Smooth muscle cell (in vitro differentiated cells): ENCODE results near the gene NAA16. TPM values are rescaled to one million over a fixed set of nuclear protein-coding genes. Genes with fewer than 3 reads are reported as not detected.

ENCODE experiments used
- DNase-seq: peaks from one replicate; lab custom pipeline; 2025; ENCODE audit not compliant: unreplicated experiment; lab: John Stamatoyannopoulos, UW
- H2AFZ ChIP-seq: fragments of 200-600 bp; sonication (generic); 2 replicates; pipeline ENCODE4 v1.6.0; 2016; ENCODE audit warnings: antibody characterized with exemption, low read depth, mild to moderate bottlenecking
- H3F3A ChIP-seq: fragments of 200-600 bp; sonication (generic); 2 replicates; pipeline ENCODE4 v1.6.0; 2017; ENCODE audit warnings: antibody characterized with exemption, low read depth
- H3K27ac ChIP-seq: fragments of 200-600 bp; sonication (generic); 2 replicates; pipeline ENCODE4 v1.5.1; 2016; ENCODE audit warnings: low read depth, mild to moderate bottlenecking
- H3K27me3 ChIP-seq: fragments of 200-600 bp; sonication (generic); 2 replicates; pipeline ENCODE4 v1.6.1; 2016; ENCODE audit warnings: low read depth, mild to moderate bottlenecking
- H3K36me3 ChIP-seq: fragments of 200-600 bp; sonication (generic); 2 replicates; pipeline ENCODE4 v1.5.1; 2016; ENCODE audit warnings: low read depth
- H3K4me1 ChIP-seq: fragments of 200-600 bp; sonication (generic); 2 replicates; pipeline ENCODE4 v1.5.1; 2016; ENCODE audit warnings: low read depth
- H3K4me2 ChIP-seq: fragments of 200-600 bp; sonication (generic); 2 replicates; pipeline ENCODE4 v1.6.0; 2016; ENCODE audit warnings: mild to moderate bottlenecking
- H3K4me3 ChIP-seq: fragments of 200-600 bp; sonication (generic); 2 replicates; pipeline ENCODE4 v1.5.1; 2016; ENCODE audit warnings: mild to moderate bottlenecking
- H3K79me2 ChIP-seq: fragments of 200-600 bp; sonication (generic); 2 replicates; pipeline ENCODE4 v1.6.0; 2016; ENCODE audit warnings: low read depth, mild to moderate bottlenecking
- H3K9ac ChIP-seq: fragments of 200-600 bp; sonication (generic); 2 replicates; pipeline ENCODE4 v1.6.0; 2016; ENCODE audit warnings: low read depth
- H3K9me3 ChIP-seq: fragments of 200-600 bp; sonication (generic); replicated peaks from 2 replicates; pipeline ENCODE4 v1.5.1; 2016; ENCODE audit warnings: low read depth
- H4K20me1 ChIP-seq: fragments of 200-600 bp; sonication (generic); 2 replicates; pipeline ENCODE4 v1.6.0; 2016; ENCODE audit warnings: low read depth
- CTCF ChIP-seq: fragments of 200-600 bp; sonication (generic); IDR thresholded peaks from 2 replicates; pipeline ENCODE4 v1.5.1; 2017; ENCODE audit warnings: borderline replicate concordance, mild to moderate bottlenecking, antibody characterized with exemption; ENCODE audit not compliant: insufficient read depth, poor library complexity, severe bottlenecking
- WGBS: methylation state at CpG from one replicate; pipeline ENCODE4 v1.1.7; 2016; ENCODE audit warnings: low lambda C conversion rate; 5-methylcytosine and 5-hydroxymethylcytosine counted together
- polyA plus RNA-seq: library from polyadenylated mRNA; unstranded; fragments of >200 nt; fragmentation: Nextera tagmentation; extraction: Ambion mirVana; gene quantifications from 2 replicates; pipeline ENCODE4 v1.2.1, GENCODE V29; 2016
- total RNA-seq: library from RNA; depleted of rRNA; stranded (reverse); fragments of >200 nt; gene quantifications from 2 replicates; pipeline ENCODE4 v1.2.3, GENCODE V29; 2014

The NAA16 gene
- total and polyA plus RNA-seq, 2 experiments from 2014 or later = 6.9 to 21.8 TPM

GRCh38 chr13:41388143-41388881 lies 77.2 kb downstream of the NAA16 start:
- Histone ChIP-seq H3K27ac (no peak overlapping the region), H2AFZ (no peak overlapping the region), H3K4me1 (no peaks in the 10 kb centered on the region), H3K4me3 (no peak overlapping the region), H4K20me1 (no peaks in the 10 kb centered on the region), H3K27me3 (no peaks in the 10 kb centered on the region), H3K9ac (no peak overlapping the region), H3K36me3 (no peaks in the 10 kb centered on the region), H3F3A (no peaks in the 10 kb centered on the region), H3K9me3 (no peaks in the 10 kb centered on the region), H3K79me2 (no peaks in the 10 kb centered on the region), H3K4me2 (no peak overlapping the region)
- no peak for DNase-seq
- WGBS = 96% methylated on average over 6 of the region's 6 CpGs
- no peak for TF ChIP-seq CTCF

- H3K4me3 ChIP-seq = no peak overlapping the region
- no peak overlapping the region for H3K9ac ChIP-seq
- no peak for TF ChIP-seq CTCF
- H3F3A ChIP-seq = no peaks in the 10 kb centered on the region
- H3K4me2 ChIP-seq = no peak overlapping the region
- H3K9me3 ChIP-seq = no peaks in the 10 kb centered on the region
- no peak overlapping the region for H3K27ac ChIP-seq
- no peaks in the 10 kb centered on the region for H3K79me2 ChIP-seq
- no peaks in the 10 kb centered on the region for H3K36me3 ChIP-seq
- no peaks in the 10 kb centered on the region for H4K20me1 ChIP-seq
- H3K4me1 ChIP-seq = no peaks in the 10 kb centered on the region
- WGBS = 82% methylated on average over 1 of the region's 1 CpG
- H2AFZ ChIP-seq = no peak overlapping the region
- no peak for DNase-seq
- no peaks in the 10 kb centered on the region for H3K27me3 ChIP-seq
Observed at GRCh38 chr13:41389580-41389979, 78.5 kb downstream of the NAA16 start.

- H2AFZ ChIP-seq = no peak overlapping the region
- H3K4me1 ChIP-seq = no peaks in the 10 kb centered on the region
- no peaks in the 10 kb centered on the region for H3K36me3 ChIP-seq
- no peak overlapping the region for H3K4me3 ChIP-seq
- H4K20me1 ChIP-seq = no peaks in the 10 kb centered on the region
- 88% methylated on average over 1 of the region's 1 CpG for WGBS
- no peak overlapping the region for H3K9ac ChIP-seq
- H3K27ac ChIP-seq = no peak overlapping the region
- no peaks in the 10 kb centered on the region for H3F3A ChIP-seq
- H3K4me2 ChIP-seq = no peak overlapping the region
- no peaks in the 10 kb centered on the region for H3K79me2 ChIP-seq
- no peak for DNase-seq
- no peak for TF ChIP-seq CTCF
- no peaks in the 10 kb centered on the region for H3K27me3 ChIP-seq
- no peaks in the 10 kb centered on the region for H3K9me3 ChIP-seq
Observed at GRCh38 chr13:41394166-41394565, 83.1 kb downstream of the NAA16 start.
